Measurements from ENCODE around the gene AKR1B1.
"Not testable (repeated sequence)": the region's sequence is repeated elsewhere in the genome, so short reads cannot be mapped to it uniquely, and the experiment has no call there.

Gene AKR1B1

DNA sequence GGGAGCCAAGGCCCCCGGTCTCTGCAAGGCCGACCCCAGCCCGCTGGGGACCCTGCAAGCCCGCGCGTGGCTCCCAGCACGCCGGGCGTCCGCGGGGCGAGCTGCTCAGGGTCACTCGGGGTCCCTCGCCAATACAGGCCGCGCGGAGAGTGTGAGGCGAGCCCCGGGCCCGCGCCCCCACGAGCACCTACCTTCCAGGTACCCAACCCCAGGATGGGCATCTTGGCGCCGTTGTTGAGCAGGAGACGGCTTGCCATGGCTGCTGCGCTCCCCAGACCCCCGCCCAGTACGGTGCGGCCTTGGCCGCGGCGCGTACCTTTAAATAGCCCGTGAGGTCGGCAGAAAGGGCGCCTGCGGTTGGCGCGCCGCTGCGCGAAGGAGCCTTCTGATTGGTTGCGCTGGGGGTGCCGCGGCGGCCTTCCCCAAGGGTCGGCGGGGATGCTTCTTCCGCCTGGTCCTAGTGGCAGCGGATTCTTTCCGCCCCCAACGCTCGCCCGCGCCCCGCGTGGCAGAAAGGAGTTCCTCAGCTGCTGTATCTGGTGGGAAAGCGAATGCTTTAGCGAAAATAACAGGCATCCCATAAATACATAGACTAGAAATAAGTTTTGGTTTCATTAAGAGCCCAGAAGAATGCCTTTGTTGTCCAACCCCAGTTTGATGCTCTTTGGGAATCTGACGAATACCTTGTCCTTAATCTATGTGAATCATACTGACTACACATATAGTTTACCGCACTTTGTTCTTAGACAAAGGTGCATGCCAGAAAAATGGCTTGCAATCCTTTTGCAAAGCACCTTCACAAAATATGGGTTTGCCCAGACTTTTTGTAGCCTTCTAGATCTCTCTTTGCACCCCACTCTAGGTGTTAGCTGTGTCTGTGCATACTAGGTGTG is at the start of gene AKR1B1:
Gene AKR1B1 (minus strand): TSS at position 295 of the 893 bp plus-strand sequence. CDS start 38 bp downstream, at position 257.
- DNase-seq: peak; percentile 58 to 80 (median 70)

DNA sequence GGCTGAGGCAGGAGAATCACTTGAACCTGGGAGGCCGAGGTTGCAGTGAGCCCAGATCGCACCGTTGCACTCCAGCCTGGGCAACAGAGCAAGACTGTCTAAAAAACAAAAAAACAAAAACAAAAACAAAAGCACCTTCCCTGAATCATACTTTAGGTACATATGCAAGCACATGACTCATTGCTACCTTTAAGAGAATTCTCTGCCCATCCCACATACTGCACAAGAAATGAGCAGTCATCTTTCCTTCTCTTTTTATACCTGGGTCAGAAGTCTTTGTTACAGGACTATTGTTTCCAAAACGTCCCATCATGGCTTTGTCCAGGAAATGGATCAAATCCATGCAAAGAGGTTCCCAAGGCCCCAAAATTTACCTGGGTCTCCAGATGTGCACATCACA is 47.0 kb upstream of the AKR1B1 start:
- DNase-seq: no peak

DNA sequence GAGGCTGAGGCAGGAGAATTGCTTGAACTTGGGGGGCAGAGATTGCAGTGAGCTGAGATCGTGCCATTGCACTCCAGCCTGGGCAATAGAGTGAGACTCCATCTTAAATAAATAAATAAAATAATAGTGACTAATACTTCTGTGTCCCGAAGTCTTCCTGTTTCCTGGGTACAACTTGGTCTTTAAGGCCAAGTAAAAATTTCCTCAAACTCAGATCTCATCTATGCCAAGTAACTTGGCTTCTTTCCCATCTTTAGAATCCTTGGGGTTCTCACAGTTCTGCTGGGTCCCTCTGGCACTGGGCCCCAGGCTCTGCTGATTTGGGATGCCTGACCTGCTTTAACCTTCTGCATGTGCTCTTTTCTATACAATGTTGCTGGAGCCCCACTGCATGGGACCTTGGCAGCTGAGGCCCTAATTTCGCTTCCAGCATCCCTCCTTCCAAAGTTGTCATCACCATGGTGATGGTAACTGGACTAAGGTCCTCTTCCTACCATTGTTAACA is 45.8 kb upstream of the AKR1B1 start:
- no peak for DNase-seq

DNA sequence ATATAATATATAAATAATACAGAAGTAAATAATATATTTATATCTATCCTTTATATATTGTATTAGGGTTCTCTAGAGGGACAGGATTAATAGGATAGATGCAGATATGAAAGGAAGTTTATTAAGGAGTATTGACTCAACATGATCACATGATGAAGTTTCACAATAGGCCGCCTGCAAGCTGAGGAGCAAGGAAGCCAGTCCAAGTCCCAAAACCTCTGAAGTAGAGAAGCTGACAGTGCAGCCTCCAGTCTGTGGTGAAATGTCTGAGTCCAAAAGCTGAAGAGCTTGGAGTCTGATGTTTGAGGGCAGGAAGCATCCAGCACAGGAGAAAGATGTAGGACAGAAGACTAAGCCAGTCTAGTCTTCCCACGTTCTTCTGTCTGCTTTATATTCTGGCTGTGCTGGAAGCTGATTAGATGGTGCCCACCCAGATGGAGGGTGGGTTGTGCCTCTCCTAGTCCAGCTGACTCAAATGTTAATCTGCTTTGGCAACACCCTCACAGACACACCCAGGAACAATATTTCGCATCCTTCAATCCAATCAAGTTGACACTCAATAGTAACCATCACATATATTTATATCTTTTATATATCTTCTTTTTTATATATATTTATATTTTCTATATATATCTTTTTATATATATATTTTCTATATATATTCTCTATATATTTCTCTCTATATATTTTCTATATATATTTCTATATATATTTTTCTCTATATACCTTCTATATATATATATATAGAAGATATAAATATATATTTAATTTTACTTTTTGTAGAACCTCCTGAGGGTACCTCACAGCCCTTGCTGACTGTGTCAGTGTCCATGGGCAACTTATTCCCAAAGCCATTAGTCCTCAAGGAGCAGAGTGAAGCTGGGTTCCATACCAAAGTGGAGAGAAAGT is 43.8 kb upstream of the AKR1B1 start:
- no peak for DNase-seq

DNA sequence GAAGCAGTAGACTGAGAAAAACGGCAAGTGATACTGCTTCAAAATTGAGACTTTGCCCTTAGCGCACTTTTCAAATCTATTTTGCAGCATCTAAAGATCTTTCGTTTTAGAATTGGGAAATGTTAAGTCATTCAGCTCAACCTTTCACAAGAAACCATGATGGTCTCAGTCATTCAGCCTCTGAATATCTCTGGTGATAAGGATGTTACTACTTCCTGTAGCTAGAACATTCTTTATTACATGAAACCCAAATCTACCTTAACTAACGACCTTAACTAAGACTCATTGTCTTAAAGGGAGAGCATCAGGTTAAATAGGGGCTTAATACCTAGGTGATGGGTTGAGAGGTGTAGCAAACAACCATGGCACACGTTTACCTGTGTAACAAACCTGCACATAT is 42.1 kb upstream of the AKR1B1 start:
- no peak for DNase-seq

DNA sequence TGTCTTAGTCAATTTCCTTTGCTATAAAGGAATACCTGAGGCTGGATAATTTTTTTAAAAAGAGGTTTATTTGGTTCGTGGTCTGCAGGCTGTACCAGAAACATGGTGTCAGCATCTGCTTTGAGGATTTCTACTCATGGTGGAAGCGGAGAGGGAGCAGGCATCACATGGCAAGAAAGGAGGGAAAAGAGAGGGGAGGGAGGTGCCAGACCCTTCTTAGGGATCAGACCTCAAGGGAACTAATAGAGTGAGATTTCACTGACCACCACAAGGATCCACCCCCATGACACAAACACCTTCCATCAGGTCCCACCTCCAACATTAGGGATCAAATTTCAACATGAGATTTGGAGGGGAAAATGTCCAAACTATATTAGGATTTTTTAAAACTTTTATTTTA is 41.5 kb upstream of the AKR1B1 start:
- DNase-seq: no peak

DNA sequence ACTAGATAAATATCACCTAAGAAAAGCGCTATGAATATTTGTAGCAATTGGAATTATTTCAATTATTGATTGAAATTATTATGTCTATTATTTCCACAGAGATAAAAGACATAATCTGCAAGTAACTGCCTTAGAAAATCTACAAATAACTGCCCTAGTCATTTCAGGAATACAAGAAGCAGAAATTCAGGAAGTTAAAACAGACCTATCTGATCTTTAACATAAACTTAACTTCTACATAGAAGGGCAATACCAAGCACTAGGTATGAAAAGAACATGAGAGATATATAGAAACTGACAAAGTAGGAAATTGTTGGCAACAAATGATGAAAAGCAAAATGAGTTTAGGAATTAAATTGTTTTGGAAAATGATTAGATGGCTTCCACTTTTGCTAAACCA is 36.6 kb upstream of the AKR1B1 start:
- DNase-seq: no peak

DNA sequence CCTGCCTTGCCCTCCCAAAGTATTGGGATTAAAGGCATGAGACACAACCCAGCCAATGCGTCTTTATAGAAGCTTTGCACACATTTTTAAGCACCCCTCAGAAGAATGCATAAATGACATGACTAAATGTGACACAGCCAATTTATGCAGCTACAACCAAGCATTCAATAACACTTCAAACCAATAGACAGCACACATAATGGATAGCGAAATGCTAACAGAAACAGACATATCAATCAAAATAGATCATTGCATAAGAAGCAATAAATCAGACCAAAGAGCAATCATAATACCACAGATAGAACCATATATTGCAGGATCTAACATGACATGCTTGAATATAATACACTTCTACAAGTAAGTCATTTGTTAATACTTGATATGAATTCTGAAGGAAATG is 34.2 kb upstream of the AKR1B1 start:
- DNase-seq: no peak

DNA sequence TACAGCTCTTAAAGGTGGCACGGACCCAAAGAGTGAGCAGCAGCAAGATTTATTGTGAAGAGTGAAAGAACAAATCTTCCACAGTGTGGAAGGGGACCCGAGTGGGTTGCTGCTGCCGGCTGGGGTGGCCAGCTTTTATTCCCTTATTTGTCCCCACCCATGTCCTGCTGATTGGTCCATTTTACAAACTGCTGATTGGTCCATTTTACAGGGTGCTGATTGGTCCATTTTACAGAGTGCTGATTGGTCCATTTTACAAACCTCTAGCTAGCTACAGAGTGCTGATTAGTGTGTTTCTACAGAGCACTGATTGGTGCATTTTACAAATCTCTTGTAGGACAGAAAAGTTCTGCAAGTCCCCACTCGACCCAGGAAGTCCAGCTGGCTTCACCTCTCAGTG is 28.8 kb upstream of the AKR1B1 start:
- DNase-seq: not testable (repeated sequence)

DNA sequence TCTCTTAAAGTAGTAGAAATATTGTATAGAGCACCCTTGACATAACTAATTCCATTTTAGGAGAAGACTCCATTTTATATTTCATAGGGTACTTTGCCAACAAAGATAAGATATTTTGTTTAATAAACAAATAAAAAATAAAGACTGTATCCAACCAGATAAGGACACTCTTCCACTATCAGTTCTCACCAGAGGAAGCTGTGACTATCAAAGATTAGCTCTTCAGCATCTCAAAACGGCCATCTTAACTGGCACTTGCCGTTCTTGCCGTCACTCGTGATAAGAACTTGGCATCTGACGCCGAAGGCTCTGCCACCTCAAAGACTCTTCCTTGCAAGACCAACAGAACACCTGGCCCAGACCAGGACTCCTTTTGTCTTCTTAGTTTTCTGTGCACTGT is 26.3 kb upstream of the AKR1B1 start:
- no peak for DNase-seq

DNA sequence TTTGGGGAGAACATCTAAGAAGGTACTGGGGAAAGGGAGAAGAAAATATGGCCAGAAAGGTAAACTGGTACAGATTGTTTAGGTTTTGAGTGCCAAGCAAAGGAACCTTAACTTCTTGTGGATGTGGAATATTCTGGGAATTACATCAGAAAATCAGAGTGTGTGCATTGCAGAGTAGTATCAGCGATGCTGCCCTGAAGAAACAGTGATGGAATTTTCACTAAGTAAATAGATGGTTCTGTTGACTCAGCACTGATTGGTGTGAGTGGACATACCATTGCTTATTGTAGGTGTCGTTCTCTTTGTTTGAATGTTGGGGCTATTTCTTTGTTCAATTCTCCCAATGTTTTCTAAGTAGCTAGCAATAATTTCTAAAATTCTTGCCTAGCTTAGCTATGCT is 24.4 kb upstream of the AKR1B1 start:
- no peak for DNase-seq

DNA sequence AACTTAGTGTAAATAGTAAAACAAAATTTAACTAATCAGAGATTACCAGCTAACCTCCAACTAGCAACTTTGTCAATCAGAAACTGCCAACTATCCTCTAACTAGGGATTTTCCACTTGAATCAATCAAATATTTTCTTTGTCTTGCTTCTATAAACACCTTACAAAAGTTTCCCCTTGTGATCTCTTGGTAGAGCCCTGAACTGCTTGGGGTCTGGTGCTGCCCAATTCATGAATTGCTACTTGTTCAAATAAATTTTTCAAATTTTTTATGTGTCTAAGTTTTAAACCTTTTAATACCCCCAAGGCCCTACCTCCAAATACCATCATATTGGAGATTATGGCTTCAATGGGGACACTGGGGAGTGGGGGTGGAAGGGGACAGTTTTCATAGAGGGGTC is 24.0 kb upstream of the AKR1B1 start:
- DNase-seq: no peak

DNA sequence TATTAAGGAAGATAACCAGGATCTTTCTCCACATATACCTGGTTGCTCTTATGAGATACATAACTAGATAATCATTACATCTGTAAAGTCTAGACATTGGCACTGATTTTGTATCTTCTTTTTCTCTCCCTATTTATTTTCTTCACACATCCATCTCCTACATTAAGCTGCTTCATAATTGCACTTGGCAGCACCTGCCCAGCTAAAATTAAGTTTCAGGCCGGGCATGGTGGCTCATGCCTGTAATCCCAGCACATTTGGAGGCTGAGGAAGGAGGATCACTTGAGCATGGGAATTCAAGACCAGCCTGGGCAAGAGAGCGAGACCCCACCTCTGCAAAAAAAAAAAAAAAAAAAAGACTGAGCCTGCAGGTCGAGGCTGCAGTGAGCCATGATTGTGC is 22.3 kb upstream of the AKR1B1 start:
- no peak for DNase-seq

DNA sequence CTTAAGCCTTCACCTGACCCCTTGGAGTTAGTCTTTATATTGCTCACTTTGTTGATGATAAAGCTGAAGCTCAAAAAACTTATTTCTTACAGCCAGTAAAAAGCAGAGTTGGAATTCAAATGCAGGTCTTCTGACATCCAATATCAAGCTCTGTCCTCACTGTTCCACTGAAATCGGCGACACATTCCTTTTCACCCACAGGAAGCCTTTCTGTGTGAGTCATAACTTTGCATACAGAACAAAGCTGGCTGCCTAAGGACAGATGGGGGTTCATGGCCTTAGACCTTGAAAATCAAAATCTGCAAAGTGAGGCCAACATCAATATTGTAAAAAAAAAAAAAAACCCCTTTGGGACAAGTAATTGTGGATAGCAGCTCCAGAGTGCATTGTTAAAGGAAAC is 21.8 kb upstream of the AKR1B1 start:
- DNase-seq: no peak

DNA sequence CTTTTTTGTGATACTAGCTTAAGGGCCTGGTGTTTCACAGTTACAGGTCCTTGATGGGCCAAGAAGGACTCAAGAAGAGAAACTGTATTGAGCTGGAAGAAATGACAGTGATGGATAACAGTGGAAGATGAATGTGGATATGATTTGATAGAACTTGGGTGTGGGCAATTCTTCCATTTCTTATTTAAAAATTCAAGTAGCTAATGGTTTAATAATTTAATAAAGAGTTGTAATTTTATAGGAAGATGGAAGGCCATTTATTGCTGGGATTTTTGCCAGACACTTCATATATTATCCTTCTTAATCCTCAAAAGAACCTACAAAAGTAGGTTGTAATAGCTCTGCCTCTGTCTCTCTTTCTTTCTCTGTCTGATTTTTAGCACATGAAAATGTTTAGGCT is 21.3 kb upstream of the AKR1B1 start:
- no peak for DNase-seq

DNA sequence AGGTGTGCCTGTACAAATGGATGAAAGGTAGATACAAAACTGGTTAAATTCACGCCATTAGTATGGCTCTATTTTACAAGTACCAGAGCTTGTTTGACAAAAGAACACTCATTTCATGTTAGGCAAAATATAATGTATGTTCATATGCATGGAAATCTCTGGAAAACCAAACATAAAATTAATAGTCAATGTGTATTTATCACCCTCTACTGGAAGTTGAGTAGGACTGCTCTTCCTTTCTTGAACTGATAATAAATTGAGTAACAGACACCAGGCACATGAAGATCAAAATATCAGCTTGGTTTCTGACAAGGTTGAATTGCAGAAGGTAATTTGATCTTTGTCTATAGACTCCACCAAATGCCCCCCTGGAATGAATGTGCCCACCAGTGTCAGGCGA is 19.8 kb upstream of the AKR1B1 start:
- DNase-seq: no peak

DNA sequence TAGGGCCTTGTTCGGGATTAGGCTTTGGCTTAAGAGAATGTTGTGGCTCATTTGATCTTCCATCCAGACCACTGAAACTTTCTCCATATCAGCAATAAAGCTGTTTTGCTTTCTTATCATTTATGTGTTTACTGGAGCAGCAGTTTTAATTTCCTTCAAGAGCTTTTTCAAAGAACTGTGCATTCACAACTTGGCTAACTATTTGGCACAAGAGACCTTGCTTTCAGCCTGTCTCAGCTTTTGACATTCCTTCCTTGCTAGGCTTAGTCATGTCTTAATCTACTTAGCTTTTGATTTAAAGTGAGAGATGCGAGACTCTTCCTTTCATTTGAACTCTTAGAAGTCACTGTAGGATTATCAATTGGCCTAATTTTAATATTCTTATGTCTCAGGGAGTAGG is 19.1 kb upstream of the AKR1B1 start:
- no peak for DNase-seq

DNA sequence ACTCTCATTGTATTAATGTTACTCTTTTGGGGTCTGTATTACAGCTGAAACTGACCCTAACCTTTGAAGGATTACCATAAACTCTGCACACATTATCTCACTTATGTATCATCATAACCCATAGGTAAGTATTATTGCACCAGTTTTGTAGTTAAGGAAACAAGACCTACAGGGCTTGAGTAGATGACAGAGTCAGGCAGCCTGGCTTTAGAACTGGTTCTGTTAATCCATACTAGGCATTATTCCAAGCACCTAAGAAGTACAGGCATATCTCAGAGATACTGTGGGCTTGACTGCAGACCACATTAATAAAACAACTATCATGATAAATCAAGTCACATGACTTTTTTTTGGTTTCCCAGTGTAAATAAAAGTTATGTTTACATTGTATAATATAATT is 17.1 kb upstream of the AKR1B1 start:
- no peak for DNase-seq

DNA sequence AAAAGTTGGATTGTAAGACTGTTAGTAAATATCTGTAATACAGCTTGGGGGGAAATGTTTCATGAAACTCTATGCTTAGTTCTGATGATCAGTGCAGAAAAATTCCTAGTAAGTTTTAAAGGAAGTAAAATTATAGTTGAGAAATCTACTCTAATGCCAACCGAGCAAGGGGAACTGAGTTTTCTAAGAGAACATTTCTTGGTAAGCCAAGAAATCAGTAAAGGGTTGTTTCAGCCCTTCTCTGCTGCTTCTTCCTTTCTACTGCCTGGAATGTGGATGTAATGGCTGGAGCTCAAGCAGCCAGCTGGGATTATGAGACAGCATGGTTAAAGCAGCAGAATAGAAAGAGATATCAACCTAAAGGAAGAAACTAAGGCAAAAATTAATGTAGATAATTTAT is 15.9 kb upstream of the AKR1B1 start:
- DNase-seq: no peak

DNA sequence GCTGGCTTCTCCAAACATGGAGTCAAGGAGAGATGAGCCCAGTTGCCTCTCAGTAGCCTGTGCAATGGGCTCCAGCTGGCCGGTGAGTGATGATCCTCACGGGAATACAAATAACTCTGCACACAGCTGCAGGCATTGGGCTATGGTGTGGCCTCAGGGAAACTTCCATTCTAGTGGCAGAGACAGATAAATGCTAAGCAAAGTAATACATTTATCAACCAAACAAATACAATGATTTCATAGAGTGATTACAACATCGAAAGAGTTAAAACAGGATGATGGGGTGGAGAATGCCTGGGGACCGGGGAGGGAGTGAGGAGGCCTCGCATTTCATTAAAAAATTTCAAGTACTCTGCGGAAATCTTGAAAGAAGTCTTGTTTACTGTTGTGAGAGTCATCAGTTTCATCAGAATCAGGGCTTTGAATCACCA is 15.0 kb upstream of the AKR1B1 start:
- DNase-seq: no peak

DNA sequence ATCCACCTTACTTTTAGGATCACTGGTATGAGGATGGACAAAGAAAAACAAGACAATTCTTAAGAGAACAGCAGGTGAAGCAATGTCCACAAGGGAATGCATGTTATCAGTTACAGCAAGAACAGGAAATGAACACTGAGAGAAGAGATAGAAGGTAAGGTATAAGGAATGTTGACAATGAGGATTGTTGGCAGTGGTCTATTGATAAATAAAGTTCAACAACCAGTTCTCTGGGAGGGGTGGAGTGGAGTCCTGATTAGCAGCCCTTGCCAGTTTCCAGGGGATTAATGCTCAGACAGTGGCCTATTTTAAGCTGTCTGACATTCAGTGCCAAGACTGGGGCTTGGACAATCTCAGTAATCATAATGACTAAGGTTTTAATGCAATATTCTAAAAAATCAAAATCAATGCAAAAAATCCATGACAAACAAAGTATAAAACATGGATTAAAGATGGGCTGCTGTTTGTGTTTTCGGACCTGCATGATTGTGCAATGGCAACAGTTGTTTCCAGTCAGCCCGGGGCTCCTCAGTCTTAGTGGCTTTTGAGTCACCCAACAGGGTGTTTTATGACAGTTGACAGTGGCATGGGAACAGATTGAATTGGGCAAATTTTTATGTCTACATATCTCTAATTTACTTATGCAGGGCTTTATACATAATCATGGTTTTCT is 13.8 kb upstream of the AKR1B1 start:
- DNase-seq: no peak

DNA sequence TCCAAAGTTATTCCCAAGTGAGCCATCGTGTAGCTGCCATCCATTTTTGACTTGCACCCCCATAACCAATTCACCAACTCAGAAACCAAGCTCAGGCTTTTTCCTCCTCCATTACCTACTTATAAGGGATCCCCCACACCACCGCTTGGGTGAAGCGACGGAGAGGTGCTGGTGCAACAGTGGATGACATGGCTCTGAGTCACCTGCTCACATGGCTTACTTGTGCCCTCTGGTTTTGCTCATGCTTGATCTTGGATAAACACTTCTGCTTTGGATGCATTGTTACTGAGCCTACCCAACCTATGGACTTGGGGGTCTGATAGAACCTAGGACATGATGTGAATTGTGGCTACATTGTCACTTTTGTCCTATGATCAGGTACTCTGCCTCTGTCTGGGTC is 12.0 kb upstream of the AKR1B1 start:
- no peak for DNase-seq

DNA sequence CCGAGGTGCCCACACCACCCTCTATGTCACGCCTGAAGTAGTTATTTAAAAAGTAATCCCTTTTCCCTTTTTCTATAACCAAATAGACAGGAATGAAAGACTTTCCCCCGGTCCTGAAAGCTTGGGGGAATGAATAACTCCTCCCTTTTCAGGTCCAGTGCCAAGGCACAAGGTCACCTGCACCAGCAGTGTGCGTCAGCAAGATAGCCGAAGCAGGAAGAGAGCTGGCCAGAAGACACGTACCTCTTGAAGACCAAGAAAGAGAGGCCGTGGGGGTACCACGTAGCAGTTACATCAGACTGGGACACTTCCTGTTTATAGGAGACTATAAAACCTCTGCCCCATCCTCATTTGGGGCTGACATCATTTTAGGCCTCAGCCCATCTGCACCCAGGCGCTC is 10.7 kb upstream of the AKR1B1 start:
- no peak for DNase-seq

Measured in activated naive CD4-positive, alpha-beta T cell (primary cell).